ENCODE data around the gene XPR1. TPM values are rescaled to one million over a fixed set of nuclear protein-coding genes. Genes with fewer than 3 reads are reported as not detected.

The XPR1 gene
- total and polyA plus RNA-seq, 2 experiments from 2014 or later: 18.1 to 36.4 TPM

DNA sequence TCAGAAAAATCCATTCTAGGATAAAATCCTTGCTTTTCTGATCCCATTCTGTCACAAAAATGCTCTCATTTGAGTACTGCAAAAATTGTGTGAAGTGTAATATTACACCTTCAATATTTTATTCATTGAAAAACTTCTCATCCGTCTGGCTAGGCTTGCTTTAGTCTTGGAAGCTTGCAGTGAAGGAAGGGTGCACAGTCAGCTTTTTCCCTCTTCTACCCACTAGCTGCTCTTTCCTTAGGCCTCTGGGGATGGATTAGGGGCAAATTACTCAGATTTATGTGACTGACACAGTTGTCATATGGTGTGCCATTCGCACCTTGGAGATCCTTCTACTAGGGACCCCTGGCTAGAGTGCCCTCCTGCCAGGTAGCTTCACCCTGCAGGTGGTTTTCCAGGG, 40.9 kb upstream of the XPR1 start:
- Histone ChIP-seq H3K9me3 (ENCODE audit: low read depth) (no peaks in the 10 kb centered on the region), H3K4me3 (no peak overlapping the region), H3K27me3 (no peaks in the 10 kb centered on the region), H3K36me3 (no peaks in the 10 kb centered on the region), H3K4me1 (ENCODE audit: low read depth) (no peaks in the 10 kb centered on the region), H3K27ac (no peak overlapping the region)
- DNase-seq (ENCODE audit: low read depth in 1 of 2, low spot score in 1 of 2): no peak
- TF ChIP-seq, protein P1, sequence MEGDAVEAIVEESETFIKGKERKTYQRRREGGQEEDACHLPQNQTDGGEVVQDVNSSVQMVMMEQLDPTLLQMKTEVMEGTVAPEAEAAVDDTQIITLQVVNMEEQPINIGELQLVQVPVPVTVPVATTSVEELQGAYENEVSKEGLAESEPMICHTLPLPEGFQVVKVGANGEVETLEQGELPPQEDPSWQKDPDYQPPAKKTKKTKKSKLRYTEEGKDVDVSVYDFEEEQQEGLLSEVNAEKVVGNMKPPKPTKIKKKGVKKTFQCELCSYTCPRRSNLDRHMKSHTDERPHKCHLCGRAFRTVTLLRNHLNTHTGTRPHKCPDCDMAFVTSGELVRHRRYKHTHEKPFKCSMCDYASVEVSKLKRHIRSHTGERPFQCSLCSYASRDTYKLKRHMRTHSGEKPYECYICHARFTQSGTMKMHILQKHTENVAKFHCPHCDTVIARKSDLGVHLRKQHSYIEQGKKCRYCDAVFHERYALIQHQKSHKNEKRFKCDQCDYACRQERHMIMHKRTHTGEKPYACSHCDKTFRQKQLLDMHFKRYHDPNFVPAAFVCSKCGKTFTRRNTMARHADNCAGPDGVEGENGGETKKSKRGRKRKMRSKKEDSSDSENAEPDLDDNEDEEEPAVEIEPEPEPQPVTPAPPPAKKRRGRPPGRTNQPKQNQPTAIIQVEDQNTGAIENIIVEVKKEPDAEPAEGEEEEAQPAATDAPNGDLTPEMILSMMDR (IDR thresholded peaks at IDR 0.05; ENCODE audit: low read depth, low read length): no peak

DNA sequence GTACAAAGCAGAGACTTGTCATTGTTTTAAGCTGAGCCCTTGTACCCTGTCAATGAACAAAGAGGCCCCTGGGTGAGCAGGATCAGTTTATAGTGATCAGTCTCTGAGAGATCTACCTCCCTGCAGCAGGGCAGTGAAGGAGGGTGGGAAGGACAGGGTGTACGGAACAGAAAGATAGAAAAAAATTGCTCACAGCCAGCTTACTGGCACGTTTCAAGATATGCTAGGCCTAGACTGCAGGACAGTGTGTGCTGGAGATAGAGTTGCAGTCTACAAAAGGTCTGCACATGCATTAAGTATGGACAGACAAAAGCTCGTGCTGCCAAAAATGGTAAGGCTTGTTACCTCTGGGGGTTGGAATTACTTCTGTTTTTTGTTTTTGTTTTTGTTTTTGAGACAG, 38.4 kb upstream of the XPR1 start:
- no peaks in the 10 kb centered on the region for H3K9me3 ChIP-seq (ENCODE audit: low read depth)
- H3K4me1 ChIP-seq (ENCODE audit: low read depth): no peaks in the 10 kb centered on the region
- no peaks in the 10 kb centered on the region for H3K27me3 ChIP-seq
- DNase-seq (ENCODE audit: low read depth in 1 of 2, low spot score in 1 of 2): no peak
- H3K27ac ChIP-seq: no peak overlapping the region
- H3K36me3 ChIP-seq: no peaks in the 10 kb centered on the region
- H3K4me3 ChIP-seq: no peak overlapping the region
- TF ChIP-seq, protein P1 (IDR thresholded peaks at IDR 0.05; ENCODE audit: low read depth, low read length): no peak

DNA sequence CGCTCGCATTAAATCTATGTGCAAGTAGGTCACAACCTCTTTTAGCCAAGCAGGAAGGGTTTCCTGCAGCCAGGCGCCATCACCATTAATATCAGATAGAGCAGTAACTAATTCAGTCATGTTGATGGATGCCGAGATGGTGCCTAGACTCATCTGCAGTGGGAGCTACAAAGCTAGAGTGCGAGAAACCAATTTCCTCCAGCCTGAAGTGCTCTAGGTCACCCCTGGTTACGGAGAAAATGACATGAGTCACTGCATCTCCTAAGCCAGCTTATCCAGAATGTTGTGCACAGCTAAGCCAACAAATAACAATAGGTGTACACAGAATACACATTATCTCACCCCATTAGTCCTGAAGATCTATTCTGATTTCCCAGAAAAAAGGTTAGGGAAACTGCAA, 37.1 kb upstream of the XPR1 start:
- Histone ChIP-seq H3K27ac (no peak overlapping the region), H3K27me3 (no peaks in the 10 kb centered on the region), H3K4me3 (no peak overlapping the region), H3K4me1 (ENCODE audit: low read depth) (no peaks in the 10 kb centered on the region), H3K36me3 (no peaks in the 10 kb centered on the region), H3K9me3 (ENCODE audit: low read depth) (no peaks in the 10 kb centered on the region)
- TF ChIP-seq, protein P1 (IDR thresholded peaks at IDR 0.05; ENCODE audit: low read depth, low read length): no peak
- no peak for DNase-seq (ENCODE audit: low read depth in 1 of 2, low spot score in 1 of 2)

DNA sequence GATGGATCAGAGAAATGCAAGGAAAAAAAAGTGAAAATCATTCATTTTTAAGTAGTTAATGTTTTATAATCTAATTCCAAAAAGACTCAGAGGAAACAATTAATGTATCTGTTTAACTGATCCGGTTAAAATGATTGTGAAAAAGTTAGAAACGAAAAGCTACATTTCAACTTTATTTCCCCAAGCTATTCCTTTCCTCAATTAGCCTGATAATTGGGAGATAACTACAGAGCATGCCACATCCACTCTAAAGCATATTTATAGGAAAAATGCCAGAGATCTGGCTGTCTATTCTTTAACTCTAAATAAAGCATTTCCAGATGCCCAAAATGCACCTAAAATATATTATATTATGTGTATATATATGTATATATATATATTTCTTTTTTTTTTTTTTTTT, 35.9 kb upstream of the XPR1 start:
- no peaks in the 10 kb centered on the region for H3K4me1 ChIP-seq (ENCODE audit: low read depth)
- no peaks in the 10 kb centered on the region for H3K27me3 ChIP-seq
- H3K27ac ChIP-seq: no peak overlapping the region
- H3K36me3 ChIP-seq: no peaks in the 10 kb centered on the region
- H3K9me3 ChIP-seq (ENCODE audit: low read depth): no peaks in the 10 kb centered on the region
- no peak overlapping the region for H3K4me3 ChIP-seq
- DNase-seq (ENCODE audit: low read depth in 1 of 2, low spot score in 1 of 2): no peak
- TF ChIP-seq, protein P1 (IDR thresholded peaks at IDR 0.05; ENCODE audit: low read depth, low read length): no peak

DNA sequence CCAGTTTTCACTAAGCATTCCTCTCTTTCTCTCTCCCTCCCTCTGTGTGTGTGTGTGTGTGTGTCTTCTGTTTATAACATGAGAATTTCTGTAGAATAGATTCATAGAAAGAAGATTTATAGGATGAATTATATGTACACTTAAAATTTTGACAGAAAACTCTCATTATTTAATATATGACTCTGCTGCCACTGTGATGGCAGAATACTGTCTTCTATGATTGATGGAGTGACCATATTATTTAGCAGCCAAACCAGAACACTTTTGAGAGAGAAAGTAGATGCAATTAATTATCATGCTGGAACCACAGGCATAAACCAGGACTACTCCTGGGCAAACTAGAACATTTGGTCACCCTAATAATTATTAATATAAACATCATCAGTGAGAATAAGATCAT, 34.3 kb upstream of the XPR1 start:
- Histone ChIP-seq H3K9me3 (ENCODE audit: low read depth) (no peaks in the 10 kb centered on the region), H3K4me3 (no peak overlapping the region), H3K4me1 (ENCODE audit: low read depth) (no peaks in the 10 kb centered on the region), H3K36me3 (no peaks in the 10 kb centered on the region), H3K27me3 (no peaks in the 10 kb centered on the region), H3K27ac (no peak overlapping the region)
- DNase-seq (ENCODE audit: low read depth in 1 of 2, low spot score in 1 of 2): no peak
- TF ChIP-seq, protein P1 (IDR thresholded peaks at IDR 0.05; ENCODE audit: low read depth, low read length): no peak

Data from cardiac muscle cell (in vitro differentiated cells and primary cell).